ENCODE measurements around the gene GCNA.
A peak's percentile ranks its signal among the peaks of the same experiment; 100 is the strongest.
"Not testable (repeated sequence)": the region's sequence is repeated elsewhere in the genome, so short reads cannot be mapped to it uniquely, and the experiment has no call there.

The GCNA gene

GRCh38 chrX:71617742-71618141, 39.5 kb downstream of the GCNA start:
- DNase-seq = no peak

GRCh38 chrX:71618303-71618721, 40.1 kb downstream of the GCNA start, which contains the start of gene CXCR3:
Gene CXCR3, minus strand, starts transcription at chrX:71618511. Its CDS starts 62 bp downstream, at chrX:71618449.
- DNase-seq = peak; percentile 53

GRCh38 chrX:71618787-71619186, 40.5 kb downstream of the GCNA start:
- DNase-seq = no peak

- peak; percentile 57 for DNase-seq
Measured at GRCh38 chrX:71619193-71619592, 41.0 kb downstream of the GCNA start.

GRCh38 chrX:71619986-71620385, 41.7 kb downstream of the GCNA start:
- DNase-seq = no peak

GRCh38 chrX:71621603-71622002, 43.4 kb downstream of the GCNA start:
- no peak for DNase-seq

GRCh38 chrX:71622032-71622575, 43.9 kb downstream of the GCNA start:
- DNase-seq = no peak

- DNase-seq = peak; percentile 83
Measured at GRCh38 chrX:71622576-71623450, 44.6 kb downstream of the GCNA start.

GRCh38 chrX:71623714-71624113, 45.5 kb downstream of the GCNA start:
- DNase-seq = peak; percentile 40

- no peak for DNase-seq
Measured at GRCh38 chrX:71625471-71625870, 47.2 kb downstream of the GCNA start.

- no peak for DNase-seq
Measured at GRCh38 chrX:71626576-71626975, 48.3 kb downstream of the GCNA start.

- DNase-seq = no peak
Measured at GRCh38 chrX:71627588-71628404, 49.6 kb downstream of the GCNA start.

GRCh38 chrX:71629467-71629866, 51.2 kb downstream of the GCNA start:
- DNase-seq = no peak

GRCh38 chrX:71632923-71633657, 54.9 kb downstream of the GCNA start:
- DNase-seq = no peak

GRCh38 chrX:71634366-71634765, 56.1 kb downstream of the GCNA start:
- DNase-seq = no peak

GRCh38 chrX:71636438-71637252, 58.4 kb downstream of the GCNA start:
- DNase-seq = no peak

- DNase-seq = no peak
Measured at GRCh38 chrX:71637253-71637618, 59.0 kb downstream of the GCNA start.

GRCh38 chrX:71637848-71638247, 59.6 kb downstream of the GCNA start:
- DNase-seq = no peak

- DNase-seq = no peak
Measured at GRCh38 chrX:71638409-71638808, 60.2 kb downstream of the GCNA start.

GRCh38 chrX:71640002-71640401, 61.8 kb downstream of the GCNA start:
- DNase-seq = no peak

GRCh38 chrX:71644406-71644805, 66.2 kb downstream of the GCNA start:
- not testable (repeated sequence) for DNase-seq
